HL-60 (cell line): ENCODE results near the gene ARAP3.

Experiments used
- DNase-seq, 2 experiments: peaks; one replicate each; pipeline ENCODE4 v3.0.0-alpha.2; 2010 to 2020; ENCODE audit warnings: low read depth in 1 of 2, low spot score in 1 of 2
- H3K27ac ChIP-seq: fragments of 250-450 bp; sonication (Bioruptor Pico); replicated peaks from 2 replicates; pipeline ENCODE4 v1.5.1; 2020; ENCODE audit warnings: mild to moderate bottlenecking, moderate library complexity
- H3K27me3 ChIP-seq: fragments of 250-450 bp; sonication (Bioruptor Pico); 2 replicates; pipeline ENCODE4 v1.5.1; 2021; ENCODE audit warnings: mild to moderate bottlenecking, moderate library complexity; ENCODE audit not compliant: insufficient read depth, poor library complexity, severe bottlenecking
- H3K4me3 ChIP-seq: replicated peaks from 2 replicates; pipeline ENCODE4 v1.5.1; 2011; ENCODE audit warnings: mild to moderate bottlenecking, control low read depth, low read length; ENCODE audit not compliant: insufficient read depth
- GABPA ChIP-seq: IDR thresholded peaks from 2 replicates; pipeline ENCODE4 v1.6.1; 2012; ENCODE audit warnings: low read depth
- POLR2AphosphoS5 ChIP-seq: IDR thresholded peaks from 2 replicates; pipeline ENCODE4 v1.6.1; 2012; ENCODE audit warnings: low read depth
- SPI1 ChIP-seq: IDR thresholded peaks from 2 replicates; pipeline ENCODE4 v1.6.1; 2012; ENCODE audit warnings: low read depth, mild to moderate bottlenecking, borderline replicate concordance
- TF ChIP-seq, protein P1 (sequence below): IDR thresholded peaks from one replicate; pipeline ENCODE4 v1.5.1; 2011; ENCODE audit warnings: low read length, control low read depth, inconsistent platforms; ENCODE audit not compliant: insufficient read depth
- TF ChIP-seq, protein P2 (sequence below): IDR thresholded peaks from 2 replicates; pipeline ENCODE4 v1.6.1; 2012; ENCODE audit warnings: low read depth; ENCODE audit not compliant: insufficient replicate concordance

Gene ARAP3

DNA sequence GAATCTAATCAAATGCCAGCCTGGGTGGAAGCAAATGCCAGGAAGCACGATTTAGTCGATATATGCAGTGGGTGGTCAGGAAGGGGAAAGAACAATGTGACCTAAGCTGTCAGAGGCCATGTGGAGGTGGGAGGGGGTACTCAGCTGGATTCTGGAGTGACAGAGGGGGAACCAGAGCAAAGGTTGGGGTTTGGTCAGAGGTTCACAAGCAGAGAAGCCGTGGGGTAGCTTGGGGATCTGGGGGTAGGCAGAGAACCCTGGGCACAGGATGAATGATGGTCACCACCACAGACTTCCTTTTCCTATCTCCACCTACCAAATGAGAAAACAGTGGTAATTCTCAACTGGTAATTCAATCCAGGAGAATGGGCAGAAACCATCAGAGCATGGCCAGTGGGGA, 24.1 kb upstream of the ARAP3 start:
- no peak overlapping the region for H3K4me3 ChIP-seq
- TF ChIP-seq, protein P1, sequence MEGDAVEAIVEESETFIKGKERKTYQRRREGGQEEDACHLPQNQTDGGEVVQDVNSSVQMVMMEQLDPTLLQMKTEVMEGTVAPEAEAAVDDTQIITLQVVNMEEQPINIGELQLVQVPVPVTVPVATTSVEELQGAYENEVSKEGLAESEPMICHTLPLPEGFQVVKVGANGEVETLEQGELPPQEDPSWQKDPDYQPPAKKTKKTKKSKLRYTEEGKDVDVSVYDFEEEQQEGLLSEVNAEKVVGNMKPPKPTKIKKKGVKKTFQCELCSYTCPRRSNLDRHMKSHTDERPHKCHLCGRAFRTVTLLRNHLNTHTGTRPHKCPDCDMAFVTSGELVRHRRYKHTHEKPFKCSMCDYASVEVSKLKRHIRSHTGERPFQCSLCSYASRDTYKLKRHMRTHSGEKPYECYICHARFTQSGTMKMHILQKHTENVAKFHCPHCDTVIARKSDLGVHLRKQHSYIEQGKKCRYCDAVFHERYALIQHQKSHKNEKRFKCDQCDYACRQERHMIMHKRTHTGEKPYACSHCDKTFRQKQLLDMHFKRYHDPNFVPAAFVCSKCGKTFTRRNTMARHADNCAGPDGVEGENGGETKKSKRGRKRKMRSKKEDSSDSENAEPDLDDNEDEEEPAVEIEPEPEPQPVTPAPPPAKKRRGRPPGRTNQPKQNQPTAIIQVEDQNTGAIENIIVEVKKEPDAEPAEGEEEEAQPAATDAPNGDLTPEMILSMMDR, result no peak
- TF ChIP-seq POLR2AphosphoS5 (no peak), SPI1 (no peak), GABPA (no peak)
- TF ChIP-seq, protein P2, sequence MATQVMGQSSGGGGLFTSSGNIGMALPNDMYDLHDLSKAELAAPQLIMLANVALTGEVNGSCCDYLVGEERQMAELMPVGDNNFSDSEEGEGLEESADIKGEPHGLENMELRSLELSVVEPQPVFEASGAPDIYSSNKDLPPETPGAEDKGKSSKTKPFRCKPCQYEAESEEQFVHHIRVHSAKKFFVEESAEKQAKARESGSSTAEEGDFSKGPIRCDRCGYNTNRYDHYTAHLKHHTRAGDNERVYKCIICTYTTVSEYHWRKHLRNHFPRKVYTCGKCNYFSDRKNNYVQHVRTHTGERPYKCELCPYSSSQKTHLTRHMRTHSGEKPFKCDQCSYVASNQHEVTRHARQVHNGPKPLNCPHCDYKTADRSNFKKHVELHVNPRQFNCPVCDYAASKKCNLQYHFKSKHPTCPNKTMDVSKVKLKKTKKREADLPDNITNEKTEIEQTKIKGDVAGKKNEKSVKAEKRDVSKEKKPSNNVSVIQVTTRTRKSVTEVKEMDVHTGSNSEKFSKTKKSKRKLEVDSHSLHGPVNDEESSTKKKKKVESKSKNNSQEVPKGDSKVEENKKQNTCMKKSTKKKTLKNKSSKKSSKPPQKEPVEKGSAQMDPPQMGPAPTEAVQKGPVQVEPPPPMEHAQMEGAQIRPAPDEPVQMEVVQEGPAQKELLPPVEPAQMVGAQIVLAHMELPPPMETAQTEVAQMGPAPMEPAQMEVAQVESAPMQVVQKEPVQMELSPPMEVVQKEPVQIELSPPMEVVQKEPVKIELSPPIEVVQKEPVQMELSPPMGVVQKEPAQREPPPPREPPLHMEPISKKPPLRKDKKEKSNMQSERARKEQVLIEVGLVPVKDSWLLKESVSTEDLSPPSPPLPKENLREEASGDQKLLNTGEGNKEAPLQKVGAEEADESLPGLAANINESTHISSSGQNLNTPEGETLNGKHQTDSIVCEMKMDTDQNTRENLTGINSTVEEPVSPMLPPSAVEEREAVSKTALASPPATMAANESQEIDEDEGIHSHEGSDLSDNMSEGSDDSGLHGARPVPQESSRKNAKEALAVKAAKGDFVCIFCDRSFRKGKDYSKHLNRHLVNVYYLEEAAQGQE, result no peak
- H3K27ac ChIP-seq, result no peak overlapping the region
- DNase-seq, result no peak
- H3K27me3 ChIP-seq, result peaks cover 39% of the 10 kb centered on the region

GRCh38 chr5:141705469-141705868, 23.4 kb upstream of the ARAP3 start:
- TF ChIP-seq GABPA (no peak), SPI1 (no peak), POLR2AphosphoS5 (no peak)
- TF ChIP-seq, protein P2, result no peak
- TF ChIP-seq, protein P1, result no peak
- H3K27me3 ChIP-seq, result peaks cover 39% of the 10 kb centered on the region
- DNase-seq, result no peak
- H3K4me3 ChIP-seq, result no peak overlapping the region
- H3K27ac ChIP-seq, result no peak overlapping the region

DNA sequence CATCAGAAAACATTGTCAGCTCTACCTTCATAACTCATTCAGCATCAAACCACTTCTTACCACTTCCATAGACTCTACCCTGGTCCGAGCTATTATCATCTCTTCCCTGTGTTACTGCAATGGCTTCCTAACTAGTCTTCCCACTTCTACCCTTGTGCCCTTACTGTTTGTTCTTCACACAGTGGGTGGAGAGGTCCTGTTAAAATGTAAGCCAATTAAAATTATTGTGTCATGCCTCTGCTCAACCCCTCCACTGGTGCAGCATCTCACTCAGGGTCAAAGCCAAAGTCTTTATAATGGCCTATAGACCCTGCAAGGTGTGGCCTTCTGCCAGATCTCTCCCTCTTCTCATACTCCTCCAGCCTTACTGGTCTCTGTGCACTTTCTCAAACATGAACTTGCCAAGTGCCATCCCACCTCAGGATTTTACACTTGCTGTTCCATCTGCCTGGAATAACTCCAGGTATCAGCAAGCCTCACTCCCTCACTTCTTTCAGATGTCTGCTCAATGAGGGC, 22.8 kb upstream of the ARAP3 start:
- DNase-seq, result no peak
- no peak overlapping the region for H3K27ac ChIP-seq
- TF ChIP-seq GABPA (no peak), POLR2AphosphoS5 (no peak)
- TF ChIP-seq, protein P1, result no peak
- TF ChIP-seq, protein P2, result no peak
- H3K27me3 ChIP-seq, result peaks cover 42% of the 10 kb centered on the region
- H3K4me3 ChIP-seq, result no peak overlapping the region
